AG08395 (cell line): ENCODE results near the gene CLCN2.

Source experiments
- DNase-seq: peaks from one replicate; pipeline ENCODE4 v3.0.0; 2012; ENCODE audit warnings: mixed read lengths, low spot score

The CLCN2 gene

DNA sequence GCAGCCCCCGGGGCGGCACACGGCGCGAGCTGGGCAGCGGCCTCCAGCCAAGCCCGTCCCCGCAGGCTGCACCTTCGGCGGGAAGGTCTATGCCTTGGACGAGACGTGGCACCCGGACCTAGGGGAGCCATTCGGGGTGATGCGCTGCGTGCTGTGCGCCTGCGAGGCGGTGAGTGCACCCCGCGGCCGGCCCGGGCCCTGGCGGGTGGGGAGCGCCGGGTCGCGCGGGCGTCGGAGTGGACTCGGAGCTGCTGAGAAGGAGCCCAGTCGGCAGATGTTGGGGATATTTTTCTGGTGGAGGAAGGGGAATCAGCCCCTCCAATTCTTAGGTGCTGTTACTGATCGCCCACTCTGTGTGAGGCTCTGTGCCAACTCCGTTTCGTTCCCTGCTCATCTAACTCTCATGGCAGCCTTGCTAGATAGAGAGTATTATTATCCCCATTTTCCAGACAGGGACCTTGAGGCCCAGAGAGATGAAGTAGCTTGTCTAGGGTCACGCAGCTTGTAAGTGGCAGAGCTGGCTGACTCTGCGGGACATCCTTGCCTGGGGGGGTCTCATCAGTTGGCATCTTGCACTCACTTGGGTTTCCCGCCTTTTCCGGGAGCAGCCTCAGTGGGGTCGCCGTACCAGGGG lies 19.3 kb upstream of the CLCN2 start:
- no peak for DNase-seq

DNA sequence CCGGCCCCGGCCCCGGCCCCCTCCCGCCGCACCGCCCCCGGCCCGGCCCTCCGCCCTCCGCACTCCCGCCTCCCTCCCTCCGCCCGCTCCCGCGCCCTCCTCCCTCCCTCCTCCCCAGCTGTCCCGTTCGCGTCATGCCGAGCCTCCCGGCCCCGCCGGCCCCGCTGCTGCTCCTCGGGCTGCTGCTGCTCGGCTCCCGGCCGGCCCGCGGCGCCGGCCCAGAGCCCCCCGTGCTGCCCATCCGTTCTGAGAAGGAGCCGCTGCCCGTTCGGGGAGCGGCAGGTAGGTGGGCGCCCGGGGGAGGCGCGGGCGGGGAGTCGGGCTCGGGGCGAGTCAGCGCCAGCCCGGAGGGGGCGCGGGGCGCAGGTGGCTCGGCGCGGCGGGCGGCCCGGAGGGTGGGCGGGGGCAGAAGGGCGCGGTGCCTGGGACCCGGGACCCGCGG lies 18.8 kb upstream of the CLCN2 start:
- DNase-seq: peak; percentile 74

DNA sequence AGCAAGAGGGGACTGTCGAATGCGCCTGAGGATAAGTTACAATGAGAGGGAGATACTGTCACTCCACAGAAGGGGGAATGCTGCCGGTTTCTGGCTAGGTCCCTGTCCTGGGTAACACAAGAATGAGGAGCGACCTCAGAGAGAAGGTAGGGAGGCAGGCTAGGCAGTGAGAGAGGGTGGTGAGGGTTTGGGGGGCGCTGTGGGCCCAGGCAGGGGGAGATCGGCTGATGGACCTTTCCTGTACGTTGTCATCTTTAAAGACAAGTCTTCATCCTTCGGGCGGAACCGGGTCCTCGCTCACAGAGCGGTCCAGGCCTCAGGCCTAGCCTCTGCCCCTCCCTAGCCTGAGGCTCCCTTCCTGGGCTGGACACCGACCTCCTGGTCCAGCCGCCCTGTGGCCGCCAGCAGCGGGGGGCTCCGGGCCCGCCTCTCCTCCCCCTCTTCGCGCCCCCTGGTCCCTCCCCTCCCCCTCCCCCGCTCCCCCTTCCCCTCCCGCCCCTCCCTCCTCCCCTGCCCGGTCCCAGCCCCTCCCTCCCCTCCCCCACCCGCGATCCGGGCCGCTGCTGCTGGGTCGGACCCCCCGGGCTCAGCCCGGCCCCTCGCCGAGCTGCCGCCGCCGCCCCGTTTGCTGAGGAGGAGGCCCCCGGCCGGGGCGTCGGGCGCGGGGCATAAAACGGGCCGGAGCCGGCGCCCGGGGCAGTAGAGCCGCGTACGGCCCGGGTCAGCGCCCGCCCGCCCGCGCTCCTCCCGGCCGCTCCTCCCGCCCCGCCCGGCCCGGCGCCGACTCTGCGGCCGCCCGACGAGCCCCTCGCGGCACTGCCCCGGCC lies 18.2 kb upstream of the CLCN2 start, which contains the start of gene CHRD:
TSS of gene CHRD (plus strand) at position 697 of the 827 bp plus-strand sequence. CDS start 265 bp downstream, outside the sequence.
- no peak for DNase-seq

DNA sequence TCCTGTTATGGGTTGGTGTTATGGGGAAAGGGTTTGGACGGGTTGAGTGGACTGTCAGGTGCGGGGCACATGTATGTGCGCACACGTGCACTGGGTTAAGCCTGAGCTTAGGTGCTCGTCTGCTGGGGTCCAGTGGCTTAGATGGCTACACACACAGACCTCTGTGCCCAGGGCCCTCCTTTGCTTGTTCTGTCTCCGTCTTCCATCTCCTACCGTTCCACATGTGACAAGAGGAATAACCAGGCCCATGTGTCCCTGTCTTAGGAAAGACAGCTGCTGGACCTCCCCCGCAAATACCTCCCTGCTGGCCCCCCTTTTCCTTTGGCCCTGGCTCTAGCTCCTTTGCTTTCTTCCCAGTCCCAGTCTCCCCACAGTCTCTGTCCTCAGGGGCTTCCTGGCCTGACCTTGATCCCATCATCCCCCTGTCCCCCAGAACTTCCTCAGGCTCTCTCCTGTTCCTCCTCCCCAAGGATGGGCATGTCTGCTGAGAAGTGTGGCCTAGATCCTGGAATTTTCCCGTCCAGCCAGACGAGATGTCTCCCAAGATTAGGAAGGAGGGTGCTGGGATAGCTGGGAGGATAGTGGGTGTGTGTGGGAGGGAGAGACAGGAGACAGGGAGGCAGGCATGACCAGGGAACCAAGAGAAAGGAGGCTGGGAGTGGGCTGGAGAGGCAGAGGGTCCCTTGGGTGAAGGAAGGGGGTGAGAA lies 17.4 kb upstream of the CLCN2 start:
- no peak for DNase-seq

DNA sequence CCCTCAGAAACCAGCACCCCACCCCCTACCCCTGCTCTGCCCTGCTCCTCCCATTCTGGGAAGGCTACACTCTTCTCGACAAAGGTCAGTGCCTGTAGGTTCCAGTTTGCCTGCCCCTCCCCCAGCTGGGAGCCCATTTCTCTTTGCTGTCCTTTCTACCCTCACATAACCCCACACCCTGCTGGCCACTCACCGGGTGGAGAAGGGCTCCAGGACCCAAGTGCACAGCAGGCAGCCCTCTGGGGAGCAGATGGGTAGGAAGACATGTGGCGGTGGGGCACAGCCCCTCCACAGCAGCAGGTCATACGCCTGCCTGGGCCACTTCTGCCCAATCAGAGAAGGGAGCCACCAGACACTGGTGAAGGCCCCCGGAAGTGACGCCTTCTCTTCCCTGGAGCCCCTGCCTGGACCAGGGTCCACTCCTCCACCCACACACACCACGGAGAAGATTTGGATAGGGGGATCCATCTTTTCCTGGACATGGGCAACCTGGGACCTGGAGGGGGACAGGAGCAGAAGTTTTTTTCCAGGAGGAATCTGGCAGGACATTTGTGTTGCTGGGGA lies 16.6 kb upstream of the CLCN2 start, which contains the start of gene THPO:
TSS of gene THPO (minus strand) at position 326 of the 564 bp plus-strand sequence. CDS start 1,948 bp downstream, outside the sequence.
- no peak for DNase-seq

DNA sequence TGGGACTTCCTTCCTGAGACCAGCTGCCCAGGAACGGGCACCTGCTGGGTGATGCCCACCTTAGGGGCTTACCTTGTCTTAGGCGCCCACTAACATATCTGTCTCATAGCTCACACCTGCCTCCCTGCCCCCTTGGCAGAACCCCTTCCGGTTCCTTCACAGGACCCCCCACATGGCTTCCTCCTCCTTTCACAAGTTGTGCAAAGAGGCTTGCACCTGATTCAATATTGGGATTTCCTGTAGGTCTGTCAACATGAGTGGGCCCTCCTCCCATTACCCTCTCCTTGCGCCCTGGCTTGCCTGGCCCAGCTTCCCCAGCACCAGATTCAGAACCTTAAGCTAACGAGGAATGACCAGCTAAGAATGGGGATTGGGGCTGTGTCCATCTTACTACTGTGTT lies 16.0 kb upstream of the CLCN2 start:
- no peak for DNase-seq

DNA sequence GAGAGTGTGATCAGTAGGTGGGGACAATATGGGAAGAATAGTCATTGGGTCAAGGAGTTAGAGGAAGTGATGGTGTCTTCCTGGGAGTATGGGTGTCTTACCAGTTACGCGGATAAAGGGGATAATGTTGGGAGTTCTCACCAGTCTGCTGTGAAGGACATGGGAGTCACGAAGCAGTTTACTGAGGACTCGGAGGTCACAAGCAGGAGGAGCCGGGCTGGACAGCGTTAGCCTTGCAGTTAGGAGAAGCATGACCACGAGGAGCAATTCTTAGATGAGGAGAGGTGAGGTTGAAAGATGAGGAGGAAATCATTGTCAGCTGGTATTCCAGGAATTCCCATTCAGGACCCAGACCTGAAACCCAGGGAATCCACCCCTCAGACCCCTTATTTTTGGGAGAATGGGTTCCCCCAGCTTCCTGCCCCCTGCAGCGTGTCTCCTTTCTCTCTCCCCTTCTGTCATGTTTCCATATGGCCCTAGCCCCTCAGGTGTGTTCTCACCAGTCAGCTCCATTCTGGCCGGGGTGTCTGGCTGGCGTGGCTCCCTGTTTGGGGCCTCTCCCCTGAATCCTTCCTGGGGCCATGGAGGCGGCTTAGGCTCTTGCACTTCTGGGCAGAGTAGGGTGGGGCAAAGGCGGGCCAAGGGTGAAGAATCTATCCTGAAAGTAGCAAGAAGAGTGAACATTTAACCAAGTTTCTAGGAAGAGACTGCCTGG lies 14.5 kb upstream of the CLCN2 start:
- no peak for DNase-seq

DNA sequence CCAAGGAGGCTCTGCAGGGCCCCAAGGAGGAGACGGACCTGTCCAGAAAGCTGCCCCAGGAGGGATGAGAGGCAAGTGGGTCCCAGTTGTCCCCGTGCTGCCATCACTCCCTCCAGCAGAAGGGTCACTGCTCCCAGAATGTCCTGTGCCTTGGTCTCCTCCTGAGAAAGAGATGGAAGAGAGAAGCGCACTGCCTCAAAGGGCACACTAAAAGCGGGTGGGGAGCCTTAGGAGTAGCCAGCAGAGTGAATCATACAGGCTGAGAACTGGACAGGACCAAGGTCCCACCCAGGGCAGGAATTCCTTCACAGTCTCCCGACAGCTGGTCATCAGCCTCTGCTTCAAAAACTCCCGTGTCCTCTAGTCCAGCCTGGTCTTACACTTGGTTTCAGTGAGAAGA lies 12.0 kb upstream of the CLCN2 start:
- DNase-seq: peak; percentile 82

DNA sequence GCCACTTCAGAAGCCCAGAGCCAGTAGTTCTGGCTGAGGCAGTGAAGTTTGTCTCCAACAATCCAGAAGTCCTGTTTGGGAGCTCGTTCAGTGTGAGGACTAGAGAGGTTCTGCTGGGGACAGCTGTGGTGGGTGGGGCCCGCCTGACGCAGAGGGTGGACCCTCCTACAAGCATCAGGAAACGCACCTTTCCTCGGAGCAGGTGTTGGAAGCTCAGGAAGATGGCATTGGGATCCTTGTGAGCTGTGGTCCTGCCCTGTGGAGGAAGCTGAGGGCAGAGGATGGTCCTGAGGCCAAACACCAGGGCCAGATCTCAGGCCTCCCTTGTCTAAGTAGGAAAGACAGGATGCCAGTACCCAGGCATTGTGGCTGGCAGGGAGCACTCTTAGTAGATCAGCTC lies 11.5 kb upstream of the CLCN2 start:
- no peak for DNase-seq

DNA sequence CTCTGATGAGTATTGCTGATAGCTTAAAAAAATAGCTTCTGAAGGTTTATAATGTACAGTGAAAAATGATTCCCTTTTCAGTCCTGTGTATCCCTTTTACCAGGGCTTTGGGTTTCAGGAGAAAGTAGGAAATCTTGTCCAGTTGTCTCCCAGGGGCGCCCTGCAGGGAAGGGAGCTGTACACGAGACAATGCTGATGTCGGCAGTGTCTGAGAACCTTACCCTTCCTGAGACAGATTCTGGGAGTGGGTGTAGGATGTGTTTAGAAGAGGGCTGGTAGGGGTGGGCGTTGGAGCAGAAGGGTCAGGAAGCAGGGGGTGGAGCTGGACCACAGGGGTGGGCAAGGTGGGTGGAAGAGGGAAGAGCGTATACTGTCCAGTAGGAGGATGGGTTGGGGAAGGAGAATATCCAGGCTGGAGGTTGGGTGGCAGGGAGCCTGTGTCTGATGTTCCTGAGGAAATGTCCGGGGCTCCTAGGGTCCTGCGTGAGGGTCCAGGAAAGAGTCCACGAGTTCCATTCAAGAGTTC lies 11.0 kb upstream of the CLCN2 start:
- no peak for DNase-seq

DNA sequence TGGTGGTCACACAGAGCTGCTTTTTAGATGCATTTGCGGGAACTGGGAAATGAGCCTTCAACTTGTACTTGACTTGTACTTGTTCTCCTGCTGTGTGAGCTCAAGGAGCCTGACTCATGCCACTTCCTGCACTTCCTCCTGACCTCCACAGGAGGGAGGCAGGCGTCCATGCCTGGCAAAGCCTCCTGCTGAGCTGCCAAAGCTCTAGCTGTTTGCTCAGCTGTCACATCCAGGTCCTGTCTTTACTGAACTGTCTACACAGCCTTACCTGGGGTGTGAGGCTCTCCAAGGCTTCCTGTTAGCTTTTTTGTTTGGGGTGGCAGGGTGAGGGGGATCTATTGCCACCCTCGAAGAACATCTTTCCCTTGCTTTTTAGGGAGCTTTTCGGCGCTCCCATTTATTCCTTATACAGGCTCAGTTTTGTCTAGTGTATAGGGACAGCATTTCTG lies 10.2 kb upstream of the CLCN2 start:
- peak; percentile 92 for DNase-seq

DNA sequence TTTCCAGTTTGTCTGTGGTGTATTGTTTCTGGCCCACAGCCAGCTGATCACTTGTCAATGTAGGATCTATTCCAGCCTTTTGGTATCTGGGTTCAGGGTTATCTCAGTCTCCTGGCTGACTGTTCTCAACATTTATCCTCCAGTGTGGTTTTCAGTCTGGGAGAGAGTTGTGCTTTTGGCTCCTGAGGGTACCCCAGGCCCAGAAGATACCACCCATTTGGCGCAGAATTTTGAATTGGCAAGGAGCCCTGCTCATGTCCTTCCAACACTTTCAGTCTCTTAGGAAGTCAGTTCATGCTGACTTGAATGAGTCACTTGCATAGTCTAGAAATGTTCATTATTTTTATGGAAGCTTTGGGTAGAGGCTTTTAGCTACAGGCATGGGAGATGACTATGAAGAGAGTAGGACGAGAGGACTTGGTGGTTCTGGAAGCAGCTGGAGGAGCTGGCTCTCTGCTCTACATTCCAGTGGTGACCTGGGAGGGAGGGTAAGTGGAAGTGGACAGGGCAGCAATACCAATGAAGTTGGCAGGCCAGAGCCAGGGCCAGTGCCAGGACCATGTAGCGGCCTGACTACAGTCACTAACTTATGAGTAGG lies 7.3 kb upstream of the CLCN2 start:
- DNase-seq: peak; percentile 72

DNA sequence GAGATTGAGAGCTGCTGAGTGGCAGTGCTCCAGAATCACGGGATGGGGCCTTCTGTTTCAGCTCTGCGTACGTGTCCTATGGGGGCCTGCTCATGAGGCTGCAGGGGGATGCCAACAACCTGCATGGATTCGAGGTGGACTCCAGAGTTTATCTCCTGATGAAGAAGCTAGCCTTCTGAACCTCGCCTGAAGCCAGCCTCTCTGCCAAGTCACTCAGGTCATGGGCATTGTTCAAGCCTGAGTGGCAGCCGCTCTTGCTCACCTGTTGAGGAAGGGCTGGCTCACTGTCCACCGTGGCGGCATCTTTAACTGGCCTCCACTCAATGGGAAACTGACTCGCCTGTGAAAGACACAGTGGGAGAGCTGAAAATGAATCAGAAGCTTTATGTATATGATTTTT lies 6.7 kb upstream of the CLCN2 start:
- no peak for DNase-seq

DNA sequence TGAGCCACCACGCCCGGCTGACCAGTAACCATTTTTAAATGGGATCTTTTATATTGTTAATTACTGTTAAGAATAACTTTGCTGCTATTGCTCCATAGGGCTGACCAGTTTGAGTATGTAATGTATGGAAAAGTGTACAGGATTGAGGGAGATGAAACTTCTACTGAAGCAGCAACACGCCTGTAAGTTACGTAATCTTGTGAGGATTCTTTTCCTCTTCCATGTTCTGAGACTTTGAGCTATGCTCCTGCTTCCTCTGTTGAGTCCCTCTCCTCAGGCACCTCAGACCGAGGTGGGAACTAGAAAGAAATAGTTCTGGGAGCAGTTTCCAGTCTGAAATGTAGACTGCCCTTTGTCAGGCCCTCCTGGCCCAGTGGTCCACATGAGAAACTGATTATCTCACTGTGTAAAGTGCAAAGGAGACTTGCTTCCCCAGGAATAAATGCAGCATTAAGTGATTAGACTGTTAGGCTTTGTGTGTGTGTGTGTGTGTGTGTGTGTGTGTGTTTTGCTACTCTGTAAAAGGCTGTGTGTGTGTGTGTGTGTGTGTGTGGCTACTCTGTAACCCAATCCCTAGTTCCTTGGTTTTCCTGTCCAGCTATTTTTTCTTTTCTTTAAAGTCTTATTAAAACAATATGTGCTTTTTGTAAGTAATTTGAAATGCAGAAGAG lies 5.3 kb upstream of the CLCN2 start:
- DNase-seq: no peak

DNA sequence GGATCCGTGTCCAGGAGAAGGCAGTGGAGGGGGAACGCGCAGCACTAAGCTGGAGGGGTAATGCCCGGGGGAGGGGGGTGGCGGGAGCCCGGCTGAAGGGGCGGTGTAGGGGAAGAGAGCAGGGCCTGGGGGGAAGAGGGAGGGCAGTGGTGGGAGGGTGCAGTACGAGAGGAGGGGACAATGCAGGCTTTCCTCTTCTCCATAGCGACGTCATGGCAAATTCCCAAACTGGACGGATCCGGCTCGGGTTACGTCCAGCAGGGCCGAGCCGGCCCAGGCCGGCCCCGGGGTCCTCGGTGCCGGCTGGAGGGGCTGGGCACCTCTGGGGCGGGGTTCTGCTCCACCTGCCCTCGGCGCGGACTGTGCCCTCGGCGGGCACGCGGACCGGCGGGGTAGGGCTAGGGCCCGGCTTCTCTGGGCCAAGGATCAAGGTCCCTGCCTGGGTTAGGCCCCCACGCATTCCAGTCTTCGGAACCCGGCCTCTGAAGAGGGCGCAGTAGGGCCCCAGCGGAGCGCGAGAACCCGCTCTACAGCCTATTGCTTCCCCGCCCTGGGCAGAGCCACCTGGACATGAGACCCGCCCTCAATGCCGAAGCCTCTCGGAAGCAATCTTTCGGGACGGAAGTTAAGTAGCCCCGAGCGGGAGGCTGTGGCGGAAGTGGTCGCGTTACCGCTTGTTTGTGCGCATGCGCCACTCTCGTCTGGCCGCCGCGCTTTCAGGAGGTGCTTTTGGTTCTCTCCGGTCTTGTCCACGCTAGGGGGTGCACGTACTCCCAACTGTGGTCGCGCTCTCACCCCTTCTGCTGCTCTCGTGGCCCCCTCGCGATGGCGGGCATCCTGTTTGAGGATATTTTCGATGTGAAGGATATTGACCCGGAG lies 1.5 kb upstream of the CLCN2 start:
- peak; percentile 98 for DNase-seq

DNA sequence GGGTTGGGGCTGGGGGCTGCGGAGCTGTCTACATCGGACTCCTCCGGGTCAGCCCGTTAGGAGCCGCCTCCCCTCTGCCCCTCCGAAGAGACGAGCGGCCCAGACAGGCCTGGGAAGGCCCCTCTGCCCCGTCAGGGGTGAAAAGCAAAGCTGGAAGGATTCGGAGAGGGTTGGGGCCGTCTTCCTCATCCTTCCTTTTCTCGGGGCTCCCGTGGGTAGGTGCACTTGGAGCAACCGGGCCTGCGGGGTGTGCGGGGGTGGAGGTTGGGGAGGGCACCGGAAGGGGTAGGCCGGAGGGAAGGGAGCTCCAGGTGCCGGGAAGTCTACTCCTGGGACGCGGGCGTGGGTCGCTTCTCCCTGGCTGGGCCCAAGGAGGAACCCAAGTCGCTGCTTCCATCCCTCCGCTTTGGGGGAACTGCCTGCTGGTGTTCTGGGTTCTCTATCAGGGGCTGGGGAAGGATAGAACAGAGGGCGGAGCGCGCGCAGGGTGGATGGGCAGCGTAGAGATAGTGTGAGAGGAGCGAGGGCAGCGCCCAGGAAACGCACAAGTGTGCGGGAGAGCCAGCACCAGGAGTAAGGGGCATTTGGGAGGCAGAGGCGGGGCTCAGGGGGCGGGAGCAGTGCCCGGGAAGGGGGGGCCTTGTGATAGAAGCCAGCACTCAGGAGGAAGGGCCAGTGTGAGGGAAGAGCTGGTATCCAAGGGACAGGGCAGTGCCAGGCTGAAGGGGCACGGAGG lies 695 bp upstream of the CLCN2 start:
- peak; percentile 42 for DNase-seq

DNA sequence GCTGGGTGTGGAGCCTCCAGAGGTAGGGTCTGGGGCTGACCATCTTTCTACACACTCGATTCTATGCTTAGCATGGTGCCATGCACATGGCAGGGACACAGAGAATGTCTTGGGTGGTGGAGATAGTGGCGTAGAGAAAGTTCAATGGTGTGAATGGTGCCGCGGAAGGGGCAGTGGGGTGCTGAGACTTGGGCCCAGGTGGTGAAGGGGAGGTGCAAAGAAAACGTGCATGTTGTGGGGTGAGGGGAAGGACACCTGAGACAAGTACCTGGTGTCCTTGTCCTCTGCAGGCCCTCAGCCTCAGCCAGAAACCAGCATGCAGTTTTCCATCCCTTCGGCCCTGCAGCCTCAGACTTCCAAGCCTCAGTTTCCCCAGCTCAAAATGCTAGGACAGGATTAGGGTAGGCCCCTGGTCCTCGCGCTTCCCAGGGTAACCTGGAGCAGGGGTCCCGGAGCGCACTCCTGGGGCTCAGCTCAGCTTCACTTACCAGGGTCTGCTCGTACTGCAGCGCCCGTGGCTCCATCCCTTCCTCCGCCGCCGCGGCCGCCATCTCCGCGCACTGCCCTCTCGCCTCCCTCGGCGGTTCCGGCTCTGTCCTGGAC lies 375 bp downstream of the CLCN2 start:
- DNase-seq: no peak
